IMR-90 (cell line): ENCODE measurements around the gene OR5A1. TPM values are rescaled to one million over a fixed set of nuclear protein-coding genes. Genes with fewer than 3 reads are reported as not detected.

Experiments used
- ATAC-seq: fragments of 200-7000 bp; cut with Tn5 transposase; 2 replicates; pipeline ENCODE4 v1.9.1; 2020; ENCODE audit warnings: low read depth, mild to moderate bottlenecking, moderate library complexity
- BruUV-seq: library from RNA; stranded (reverse); fragments of 400-500 nt; replicated peaks from 2 replicates; lab custom pipeline; 2021; lab: Mats Ljungman, UMichigan
- CTCF ChIA-PET: fragments of 300-600 bp; formaldehyde crosslinking; extraction: SDS; loops from one replicate; lab custom pipeline; 2021; ENCODE audit warnings: antibody characterized with exemption; lab: Yijun Ruan, JAX
- POLR2A ChIA-PET: fragments of 300-600 bp; sonication (Branson Sonifier 250); formaldehyde crosslinking; loops from one replicate; lab custom pipeline; 2022; ENCODE audit warnings: antibody characterized with exemption; ENCODE audit not compliant: unreplicated experiment; lab: Charles Lee
- DNase-seq: peaks from one replicate; pipeline ENCODE4 v3.0.0; 2013
- H2AFZ ChIP-seq: replicated peaks from 2 replicates; pipeline ENCODE3; 2013; ENCODE audit warnings: low read length, mild to moderate bottlenecking; ENCODE audit not compliant: poor library complexity
- H2AK5ac ChIP-seq: 2 replicates; pipeline ENCODE4 v1.6.1; 2013; ENCODE audit warnings: low read depth, low read length, inconsistent platforms
- H2AK9ac ChIP-seq: replicated peaks from 2 replicates; pipeline ENCODE3; 2013; ENCODE audit warnings: mild to moderate bottlenecking, low read depth, low read length, moderate library complexity; ENCODE audit not compliant: poor library complexity
- H2BK120ac ChIP-seq: 2 replicates; pipeline ENCODE4 v1.6.1; 2013; ENCODE audit warnings: low read depth, low read length, inconsistent platforms
- H2BK15ac ChIP-seq: 3 replicates; pipeline ENCODE4 v1.6.1; 2013; ENCODE audit warnings: low read depth, low read length, inconsistent platforms
- H2BK20ac ChIP-seq: 2 replicates; pipeline ENCODE4 v1.6.1; 2013; ENCODE audit warnings: low read depth, mild to moderate bottlenecking, inconsistent platforms, low read length, moderate library complexity
- H2BK5ac ChIP-seq: 2 replicates; pipeline ENCODE4 v1.6.1; 2013; ENCODE audit warnings: mild to moderate bottlenecking, low read depth, low read length, inconsistent platforms; ENCODE audit not compliant: poor library complexity, severe bottlenecking
- H3K14ac ChIP-seq: replicated peaks from 2 replicates; pipeline ENCODE4 v1.6.1; 2013; ENCODE audit warnings: low read depth, low read length, inconsistent platforms
- H3K18ac ChIP-seq: 2 replicates; pipeline ENCODE4 v1.6.1; 2013; ENCODE audit warnings: low read depth, low read length, control low read depth
- H3K23ac ChIP-seq: 2 replicates; pipeline ENCODE4 v1.6.1; 2013; ENCODE audit warnings: low read depth, low read length, inconsistent platforms
- H3K27ac ChIP-seq: 2 replicates; pipeline ENCODE4 v1.5.1; 2013; ENCODE audit warnings: mild to moderate bottlenecking, control low read depth, low read length; ENCODE audit not compliant: insufficient read depth
- H3K27me3 ChIP-seq: 2 replicates; pipeline ENCODE4 v1.6.1; 2013; ENCODE audit warnings: low read length; ENCODE audit not compliant: control insufficient read depth, insufficient read depth
- H3K36me3 ChIP-seq: 2 replicates; pipeline ENCODE4 v1.6.1; 2013; ENCODE audit warnings: low read length, mixed read lengths; ENCODE audit not compliant: control insufficient read depth, insufficient read depth
- H3K4ac ChIP-seq: 2 replicates; pipeline ENCODE4 v1.6.1; 2013; ENCODE audit warnings: low read depth, low read length, inconsistent platforms
- H3K4me1 ChIP-seq: 2 replicates; pipeline ENCODE4 v1.6.1; 2013; ENCODE audit warnings: low read length, mixed read lengths; ENCODE audit not compliant: control insufficient read depth, insufficient read depth
- H3K4me2 ChIP-seq: 2 replicates; pipeline ENCODE4 v1.6.1; 2013; ENCODE audit warnings: low read depth, mild to moderate bottlenecking, control low read depth, low read length, moderate library complexity
- H3K4me3 ChIP-seq: 2 replicates; pipeline ENCODE4 v1.5.1; 2013; ENCODE audit warnings: low read depth, mild to moderate bottlenecking, control low read depth, low read length, moderate library complexity; ENCODE audit not compliant: insufficient read depth
- H3K56ac ChIP-seq: 2 replicates; pipeline ENCODE4 v1.6.1; 2013; ENCODE audit warnings: low read length, inconsistent platforms; ENCODE audit not compliant: insufficient read depth; ENCODE audit errors: extremely low read depth
- H3K79me1 ChIP-seq, 2 experiments: 2 replicates each; pipeline ENCODE4 v1.6.1; 2013; ENCODE audit warnings: low read length in 2 of 2, inconsistent platforms in 1 of 2, low read depth in 1 of 2
- H3K9ac ChIP-seq: 2 replicates; pipeline ENCODE4 v1.6.1; 2013; ENCODE audit warnings: low read depth, low read length, control low read depth
- H3K9me1 ChIP-seq: 2 replicates; pipeline ENCODE4 v1.6.1; 2013; ENCODE audit warnings: low read length, inconsistent platforms; ENCODE audit not compliant: insufficient read depth
- H3K9me3 ChIP-seq: 2 replicates; pipeline ENCODE4 v1.6.1; 2013; ENCODE audit warnings: low read length; ENCODE audit not compliant: control insufficient read depth, insufficient read depth
- H4K20me1 ChIP-seq: 2 replicates; pipeline ENCODE4 v1.6.1; 2013; ENCODE audit warnings: low read length, inconsistent platforms; ENCODE audit not compliant: insufficient read depth
- H4K5ac ChIP-seq: 2 replicates; pipeline ENCODE4 v1.6.1; 2013; ENCODE audit warnings: mild to moderate bottlenecking, low read depth, low read length, control low read depth
- H4K8ac ChIP-seq, 2 experiments: 2 replicates each; pipeline ENCODE4 v1.6.1; 2013; ENCODE audit warnings: low read depth in 2 of 2, low read length in 2 of 2, control low read depth in 1 of 2, inconsistent platforms in 1 of 2
- H4K91ac ChIP-seq: 2 replicates; pipeline ENCODE4 v1.6.1; 2013; ENCODE audit warnings: low read depth, low read length, inconsistent platforms; ENCODE audit not compliant: insufficient read depth
- BHLHE40 ChIP-seq: fragments of 150-350 bp; IDR thresholded peaks from 2 replicates; pipeline ENCODE4 v1.6.1; 2016; ENCODE audit warnings: mild to moderate bottlenecking, low read depth, low read length
- CHD1 ChIP-seq: IDR thresholded peaks from 2 replicates; pipeline ENCODE4 v1.6.1; 2012; ENCODE audit warnings: low read depth, low read length, improper control_type of control experiment
- CTCF ChIP-seq: conservative IDR thresholded peaks from 2 replicates; pipeline ENCODE4 v1.5.1; 2012; ENCODE audit warnings: mild to moderate bottlenecking, low read depth, low read length, improper control_type of control experiment
- FOS ChIP-seq: fragments of 150-350 bp; IDR thresholded peaks from 2 replicates; pipeline ENCODE4 v1.6.1; 2016; ENCODE audit warnings: low read depth, low read length
- MAFK ChIP-seq: IDR thresholded peaks from 2 replicates; pipeline ENCODE4 v1.6.1; 2012; ENCODE audit warnings: low read depth, low read length, improper control_type of control experiment
- MXI1 ChIP-seq: IDR thresholded peaks from 2 replicates; pipeline ENCODE4 v1.6.1; 2012; ENCODE audit warnings: low read depth, mild to moderate bottlenecking, low read length, moderate library complexity, borderline replicate concordance
- POLR2A ChIP-seq: IDR thresholded peaks from 2 replicates; pipeline ENCODE4 v1.6.1; 2012; ENCODE audit warnings: mild to moderate bottlenecking, low read depth, low read length
- RAD21 ChIP-seq: IDR thresholded peaks from 2 replicates; pipeline ENCODE4 v1.6.1; 2012; ENCODE audit warnings: low read length, improper control_type of control experiment
- RFX5 ChIP-seq: IDR thresholded peaks from 2 replicates; pipeline ENCODE4 v1.8.0; 2012; ENCODE audit warnings: low read depth, mild to moderate bottlenecking, low read length, moderate library complexity
- SMC3 ChIP-seq: fragments of 150-350 bp; IDR thresholded peaks from 2 replicates; pipeline ENCODE4 v1.6.1; 2016; ENCODE audit warnings: low read depth, mild to moderate bottlenecking, antibody characterized with exemption, low read length, moderate library complexity
- USF2 ChIP-seq: fragments of 150-350 bp; IDR thresholded peaks from 2 replicates; pipeline ENCODE4 v1.6.1; 2017; ENCODE audit warnings: mild to moderate bottlenecking, antibody characterized with exemption, low read length, low read depth
- WGBS, 2 experiments: methylation state at CpG; one replicate each; pipeline versions ENCODE4 v1.1.5 to v1.1.7; 2013; ENCODE audit warnings: missing lambda C conversion rate in 2 of 2; ENCODE audit not compliant: insufficient read length in 1 of 2; ENCODE audit errors: extremely low coverage in 2 of 2; 5-methylcytosine and 5-hydroxymethylcytosine counted together
- dilution Hi-C: fragments of 300-500 bp; cut with HindIII; formaldehyde crosslinking; loops from one replicate; pipeline ENCODE4 v1.14.3; 2018; ENCODE audit warnings: low sequenced_read_pairs; ENCODE audit not compliant: unreplicated experiment
- in situ Hi-C: fragments of 300-500 bp; cut with MboI; formaldehyde crosslinking; loops from 3 replicates; pipeline ENCODE4 v1.14.3; 2019; ENCODE audit warnings: low sequenced_read_pairs, inconsistent platforms, mixed read lengths
- intact Hi-C: fragments of 100-400 bp; cut with micrococcal nuclease; formaldehyde crosslinking; loops from 2 replicates; pipeline ENCODE4 v1.10.0; 2022
- polyA plus RNA-seq, 3 experiments: library from polyadenylated mRNA; depleted of rRNA; stranded (reverse); fragments of >200 nt; gene quantifications; 2 replicates each; pipeline ENCODE4 v1.2.3, GENCODE V29; 2012; ENCODE audit warnings: low replicate concordance in 1 of 3
- total RNA-seq: library from RNA; depleted of rRNA; stranded (reverse); fragments of >200 nt; gene quantifications from 2 replicates; pipeline ENCODE4 v1.2.3, GENCODE V29; 2012

OR5A1 gene
- total and polyA plus RNA-seq, 2 of the 4 experiments (the other 2 are of a cell fraction): not detected

- Histone ChIP-seq H2BK20ac (no peak overlapping the region), H3K27me3 (peaks cover 1% of the 10 kb centered on the region), H3K36me3 (no peaks in the 10 kb centered on the region), H2AK9ac (no peak overlapping the region), H4K91ac (no peak overlapping the region), H4K8ac (no peak overlapping the region), H3K9me3 (no peaks in the 10 kb centered on the region), H3K9ac (no peak overlapping the region), H3K9me1 (no peaks in the 10 kb centered on the region; the same call in 1 of the 2 replicates), H3K4me1 (no peaks in the 10 kb centered on the region), H4K5ac (no peak overlapping the region), H2BK5ac (no peak overlapping the region), H2AK5ac (no peak overlapping the region), H2BK15ac (no peak overlapping the region), H3K18ac (no peak overlapping the region), H3K14ac (no peak overlapping the region), H3K4me2 (no peak overlapping the region), H3K79me1 (no peaks in the 10 kb centered on the region), H3K27ac (no peak overlapping the region), H4K20me1 (no peaks in the 10 kb centered on the region), H3K4me3 (no peak overlapping the region), H3K4ac (no peak overlapping the region), H3K23ac (no peak overlapping the region), H2AFZ (no peak overlapping the region), H3K56ac (no peak overlapping the region), H2BK120ac (no peak overlapping the region)
- 19% methylated on average over 2 of the region's 2 CpGs; no CpG with 5 or more reads in 1 of the 2 experiments for WGBS, 2 experiments
- ChIA-PET POLR2A (no interaction called here), CTCF (no interaction called here)
- in situ Hi-C loops: no loop called here
- TF ChIP-seq CTCF (no peak), RAD21 (no peak), BHLHE40 (no peak), MXI1 (no peak), FOS (no peak), MAFK (no peak), SMC3 (no peak), CHD1 (no peak), POLR2A (no peak), USF2 (no peak), RFX5 (no peak)
- no TSS peak for BruUV-seq
- intact Hi-C loops: no loop called here
- DNase-seq (no peak), ATAC-seq (no peak)
- dilution Hi-C loops: no loop called here
Measured at GRCh38 chr11:59423835-59424234, 12.4 kb upstream of the OR5A1 start.
